Stimulated activated CD8-positive, alpha-beta memory T cell treated with anti-CD3 and anti-CD28 coated beads, Interleukin-15, amount 100 ng/mL, for 4 hours (primary cell): ENCODE data around the gene PCDH9.

Experiments
- DNase-seq, 2 donors: peaks; one replicate each; pipeline ENCODE4 v3.0.0-alpha.2; 2020; ENCODE audit warnings: low read depth in 2 of 2

Gene PCDH9

DNA sequence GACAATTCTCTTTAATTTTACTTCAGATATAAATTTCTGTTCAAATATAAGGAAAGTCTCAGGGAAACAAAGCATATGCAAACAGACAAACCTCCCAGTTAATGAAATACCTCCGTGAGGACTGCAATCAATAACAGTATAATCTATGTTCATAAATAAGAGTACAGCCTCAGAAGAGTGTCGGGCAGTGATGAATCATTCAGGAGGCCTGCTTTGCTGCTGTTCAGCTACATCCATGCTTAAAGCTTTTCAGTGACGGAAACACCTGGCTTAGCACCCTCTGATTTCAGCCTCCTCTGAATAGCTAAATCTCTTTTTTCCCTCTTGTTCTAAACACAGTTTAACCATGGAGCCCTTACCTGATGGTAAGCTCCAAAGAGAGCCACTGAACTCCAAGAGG, 69.0 kb downstream of the PCDH9 start:
- DNase-seq = no peak

DNA sequence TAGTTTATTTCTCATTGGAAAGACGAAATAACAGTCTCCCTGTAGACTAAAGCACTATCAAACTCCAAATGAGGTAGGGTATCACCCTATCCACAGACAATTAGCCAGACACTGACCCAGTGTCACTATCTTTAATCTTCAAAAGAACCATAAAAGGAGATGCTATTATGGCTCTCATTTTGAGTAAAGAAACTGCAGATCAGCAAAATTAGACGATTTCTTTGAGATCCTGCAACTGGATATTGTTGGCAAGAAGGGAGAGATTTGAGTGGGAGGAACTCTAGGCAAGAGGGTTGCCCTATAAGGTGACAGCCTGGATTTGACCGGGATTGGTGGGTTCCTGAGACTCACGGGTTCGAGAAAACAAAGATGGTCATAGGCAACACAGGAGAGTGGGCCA, 71.2 kb downstream of the PCDH9 start:
- DNase-seq = no peak

- no peak for DNase-seq
Measured at GRCh38 chr13:67156723-67157060, 73.4 kb downstream of the PCDH9 start.

GRCh38 chr13:67155898-67156722, 74.0 kb downstream of the PCDH9 start:
- no peak for DNase-seq

GRCh38 chr13:67152085-67152484, 78.1 kb downstream of the PCDH9 start:
- no peak for DNase-seq

GRCh38 chr13:67151652-67152051, 78.5 kb downstream of the PCDH9 start:
- DNase-seq = no peak

DNA sequence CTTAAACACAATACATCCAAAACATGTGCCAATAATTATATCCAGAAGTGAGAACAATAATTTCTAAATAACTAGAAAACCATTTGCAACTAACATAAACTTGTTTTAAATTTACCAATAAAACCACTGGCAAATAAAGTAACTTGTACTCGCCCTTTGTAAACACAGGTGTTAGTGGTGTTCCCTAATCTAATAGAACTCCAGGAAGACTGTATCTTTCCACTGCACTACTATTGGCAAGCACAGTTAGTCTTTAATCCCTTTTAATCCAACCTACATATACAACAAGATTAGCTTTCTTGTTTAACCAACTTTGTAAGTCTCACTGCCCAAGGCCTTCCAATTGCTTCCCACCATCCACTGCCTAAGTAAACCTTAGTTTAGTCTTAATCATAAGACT, 79.5 kb downstream of the PCDH9 start:
- no peak for DNase-seq

DNA sequence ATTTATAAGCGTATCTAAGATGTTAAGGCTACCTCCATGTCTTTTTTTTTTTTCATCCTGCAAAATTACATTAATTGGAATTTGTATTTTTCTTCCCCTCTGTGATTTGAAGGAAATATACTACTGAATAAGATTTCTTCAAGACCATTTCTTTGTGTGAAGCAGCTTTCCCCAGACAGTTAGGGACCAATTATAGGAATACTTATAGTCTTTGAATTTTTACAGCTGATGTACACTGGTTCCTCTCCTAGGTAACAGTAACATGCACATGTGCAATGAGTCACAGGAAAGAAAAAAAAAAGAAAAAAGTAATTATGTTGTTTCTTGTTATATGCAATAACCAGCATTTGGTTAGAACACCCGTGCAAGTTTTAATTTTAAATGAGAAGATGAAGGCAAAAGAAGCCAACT, 82.0 kb downstream of the PCDH9 start:
- DNase-seq = no peak

DNA sequence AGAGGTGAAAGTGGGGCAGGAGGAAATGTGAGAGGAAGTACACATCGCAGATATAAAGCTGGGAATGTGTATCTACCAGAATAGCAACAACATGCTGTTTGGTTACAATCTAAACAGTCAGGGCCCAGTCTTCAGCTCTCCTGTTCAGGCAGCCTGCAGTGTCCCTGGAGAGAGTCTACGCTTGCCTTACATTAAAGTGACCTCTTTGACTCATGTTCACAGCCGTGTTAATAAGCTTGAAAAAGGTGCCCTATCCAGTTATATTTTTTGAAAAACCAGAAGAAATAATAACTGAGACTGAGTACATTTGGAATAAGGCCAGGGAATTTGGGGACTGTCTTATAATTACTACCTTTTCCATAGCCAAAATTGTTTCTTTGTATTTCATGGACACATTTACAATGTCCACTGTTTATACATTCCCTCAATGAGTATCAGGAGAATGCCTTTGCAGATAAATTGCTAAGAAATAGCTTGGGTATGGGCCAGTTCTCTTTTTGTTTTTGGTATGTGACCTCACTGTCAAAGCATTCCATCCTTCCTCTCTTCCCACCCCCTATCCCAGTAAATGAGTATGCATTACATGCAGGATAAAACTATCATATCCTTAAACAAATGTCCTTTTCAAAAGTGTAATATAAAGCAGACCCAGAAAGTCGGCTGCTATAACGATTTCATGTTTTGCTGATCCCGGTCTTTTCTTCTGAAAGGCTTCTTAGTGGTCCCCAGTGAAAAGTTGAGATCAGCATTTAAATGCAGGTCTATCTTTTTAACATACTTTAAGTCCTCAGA, 82.6 kb downstream of the PCDH9 start:
- DNase-seq = no peak

- DNase-seq = no peak
Measured at GRCh38 chr13:67146523-67147130, 83.5 kb downstream of the PCDH9 start.

DNA sequence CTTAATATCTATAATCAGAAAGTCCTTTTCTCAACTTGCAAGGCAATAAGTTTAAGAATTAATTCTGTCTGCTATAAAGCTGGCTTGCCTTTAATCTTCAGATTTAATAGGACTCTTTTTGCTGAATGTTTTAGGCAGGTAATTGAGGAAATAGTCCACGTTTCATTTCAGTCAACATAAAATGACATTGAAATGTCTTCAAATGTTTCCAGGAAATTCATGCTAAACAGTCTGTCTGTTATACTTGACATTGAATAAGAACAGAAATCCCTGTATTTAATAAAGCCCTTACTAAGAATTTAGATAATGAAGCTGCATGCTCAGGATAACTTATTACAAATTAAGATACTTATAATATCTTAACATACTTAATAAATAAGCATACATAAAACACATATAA, 84.2 kb downstream of the PCDH9 start:
- DNase-seq = no peak

- no peak for DNase-seq
Measured at GRCh38 chr13:67143544-67144115, 86.5 kb downstream of the PCDH9 start.

DNA sequence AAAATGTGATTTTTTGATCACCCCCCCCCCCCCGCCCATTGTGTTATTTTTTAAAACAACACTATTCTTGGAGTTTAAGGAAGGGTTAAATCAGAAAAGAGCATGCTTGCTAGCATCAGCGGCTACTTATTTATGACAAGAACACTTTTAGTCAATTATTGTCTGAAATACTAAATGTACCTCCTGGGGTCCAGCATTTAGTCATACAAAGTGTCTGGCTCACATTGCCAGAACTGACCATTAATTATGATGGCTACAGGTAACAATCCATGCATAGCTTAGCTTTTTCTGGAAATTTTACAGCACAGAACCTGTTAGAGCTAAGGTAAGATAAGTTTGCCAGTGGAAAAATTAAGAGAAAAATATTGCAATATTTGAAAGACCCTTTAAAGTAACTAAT, 90.1 kb downstream of the PCDH9 start:
- no peak for DNase-seq

GRCh38 chr13:67139551-67139950, 90.6 kb downstream of the PCDH9 start:
- DNase-seq = no peak

DNA sequence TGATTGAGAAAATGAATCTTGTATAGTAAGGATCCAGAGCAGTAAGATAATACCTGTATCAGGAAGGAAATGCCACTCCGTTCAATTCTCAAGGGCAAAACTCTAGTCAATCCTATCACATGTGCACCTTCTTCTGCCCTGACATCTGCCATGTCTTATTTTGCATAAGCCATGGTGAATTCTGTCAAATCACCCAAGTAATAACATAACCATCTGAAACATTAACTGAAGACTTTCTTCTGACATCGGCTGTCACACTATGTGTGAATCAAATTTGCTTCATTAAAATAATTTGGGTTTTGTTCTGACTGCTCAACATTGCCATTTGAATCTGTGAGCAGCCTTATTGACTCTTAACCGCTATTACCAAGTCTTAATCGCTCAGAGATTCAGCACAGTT, 91.2 kb downstream of the PCDH9 start:
- DNase-seq = no peak

GRCh38 chr13:67137044-67137735, 92.9 kb downstream of the PCDH9 start:
- DNase-seq = no peak

- DNase-seq = no peak
Measured at GRCh38 chr13:67136157-67136556, 94.0 kb downstream of the PCDH9 start.

DNA sequence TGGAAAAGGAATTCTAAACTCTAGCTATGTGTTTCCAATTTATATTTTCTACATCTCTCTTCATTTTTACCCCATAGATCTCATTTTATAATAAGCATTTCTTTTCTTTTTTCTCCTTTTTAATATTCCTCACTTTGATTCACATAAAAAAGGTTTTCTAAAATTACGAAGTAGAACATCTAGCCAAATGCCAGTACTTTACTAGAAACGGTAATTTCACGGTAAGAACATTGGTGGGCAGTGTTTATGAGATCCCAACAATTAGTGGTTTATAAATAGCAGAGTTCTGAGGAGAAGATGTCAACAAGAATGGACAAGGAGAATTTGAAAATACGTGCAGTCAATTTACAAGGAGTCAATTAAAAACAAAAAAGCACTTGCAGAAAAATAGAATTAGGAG, 94.8 kb downstream of the PCDH9 start:
- DNase-seq = no peak

GRCh38 chr13:67134417-67135129, 95.6 kb downstream of the PCDH9 start:
- no peak for DNase-seq

DNA sequence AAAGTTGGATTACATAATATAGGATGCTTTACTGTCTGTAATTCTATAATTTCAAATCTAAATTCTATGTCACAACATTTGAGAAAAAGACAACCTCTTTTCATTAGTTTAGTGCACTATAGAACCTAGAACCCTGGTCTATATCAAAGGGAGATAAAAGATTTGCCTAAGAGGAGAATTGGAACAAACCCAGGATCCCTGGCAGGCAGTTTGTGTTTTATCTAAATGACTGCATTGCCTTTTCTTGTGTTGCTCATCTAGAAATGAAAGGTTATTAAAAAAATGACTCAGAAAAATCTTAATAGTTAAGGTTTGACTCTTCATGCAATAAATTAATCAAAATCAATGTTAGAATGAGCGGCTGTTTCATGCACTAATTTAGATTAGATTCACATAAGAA, 96.7 kb downstream of the PCDH9 start:
- DNase-seq = no peak

GRCh38 chr13:67131393-67131792, 98.7 kb downstream of the PCDH9 start:
- DNase-seq = no peak
